HG02610 (cell line): ENCODE results near the gene RIT1.
"Not testable (repeated sequence)": the region's sequence is repeated elsewhere in the genome, so short reads cannot be mapped to it uniquely, and the experiment has no call there.

Source experiments
- ATAC-seq: cut with Tn5 transposase; IDR thresholded peaks from one replicate; pipeline ENCODE4 v1.9.1; 2021; ENCODE audit warnings: mild to moderate bottlenecking, moderate library complexity; ENCODE audit not compliant: unreplicated experiment

Gene RIT1

GRCh38 chr1:155895617-155896016 is 15.5 kb downstream of the RIT1 start:
- not testable (repeated sequence) for ATAC-seq

- no peak for ATAC-seq
Observed at GRCh38 chr1:155893389-155894142, 17.6 kb downstream of the RIT1 start.

- no peak for ATAC-seq
Observed at GRCh38 chr1:155892796-155893195, 18.4 kb downstream of the RIT1 start.

GRCh38 chr1:155890251-155890650 is 20.9 kb downstream of the RIT1 start:
- ATAC-seq: no peak

- no peak for ATAC-seq
Observed at GRCh38 chr1:155889566-155889965, 21.6 kb downstream of the RIT1 start.

GRCh38 chr1:155888481-155888880 is 22.7 kb downstream of the RIT1 start:
- ATAC-seq: no peak

GRCh38 chr1:155884982-155885381 is 26.2 kb downstream of the RIT1 start:
- ATAC-seq: no peak

GRCh38 chr1:155884031-155884960 is 26.9 kb downstream of the RIT1 start:
- ATAC-seq: no peak

- ATAC-seq: no peak
Observed at GRCh38 chr1:155882766-155883165, 28.4 kb downstream of the RIT1 start.

- no peak for ATAC-seq
Observed at GRCh38 chr1:155882235-155882634, 28.9 kb downstream of the RIT1 start.

- ATAC-seq: no peak
Observed at GRCh38 chr1:155880950-155881349, 30.2 kb downstream of the RIT1 start.

GRCh38 chr1:155880251-155880650 is 30.9 kb downstream of the RIT1 start:
- no peak for ATAC-seq

GRCh38 chr1:155877945-155878344 is 33.2 kb downstream of the RIT1 start:
- ATAC-seq: no peak

- ATAC-seq: no peak
Observed at GRCh38 chr1:155873860-155874259, 37.3 kb downstream of the RIT1 start.

- ATAC-seq: no peak
Observed at GRCh38 chr1:155872527-155872926, 38.6 kb downstream of the RIT1 start.

GRCh38 chr1:155871390-155871789 is 39.8 kb downstream of the RIT1 start:
- ATAC-seq: no peak

GRCh38 chr1:155867766-155868165 is 43.4 kb downstream of the RIT1 start:
- no peak for ATAC-seq

GRCh38 chr1:155864393-155864792 is 46.8 kb downstream of the RIT1 start:
- no peak for ATAC-seq

GRCh38 chr1:155861896-155862295 is 49.3 kb downstream of the RIT1 start:
- ATAC-seq: no peak

GRCh38 chr1:155860970-155861510 is 50.1 kb downstream of the RIT1 start:
- no peak for ATAC-seq
